ENCODE results near the gene SPATA19.
"Not testable (repeated sequence)": the region's sequence is repeated elsewhere in the genome, so short reads cannot be mapped to it uniquely, and the experiment has no call there.

Gene SPATA19, protein sequence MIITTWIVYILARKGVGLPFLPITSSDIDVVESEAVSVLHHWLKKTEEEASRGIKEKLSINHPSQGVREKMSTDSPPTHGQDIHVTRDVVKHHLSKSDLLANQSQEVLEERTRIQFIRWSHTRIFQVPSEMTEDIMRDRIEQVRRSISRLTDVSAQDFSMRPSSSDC

GRCh38 chr11:133845413-133845812 lies at the start of gene SPATA19:
SPATA19 (minus strand) TSS chr11:133845513; CDS start chr11:133845446, 67 bp downstream.
- no peak for DNase-seq

- no peak for DNase-seq
Measured at GRCh38 chr11:133895061-133895479, 49.8 kb upstream of the SPATA19 start.

DNA sequence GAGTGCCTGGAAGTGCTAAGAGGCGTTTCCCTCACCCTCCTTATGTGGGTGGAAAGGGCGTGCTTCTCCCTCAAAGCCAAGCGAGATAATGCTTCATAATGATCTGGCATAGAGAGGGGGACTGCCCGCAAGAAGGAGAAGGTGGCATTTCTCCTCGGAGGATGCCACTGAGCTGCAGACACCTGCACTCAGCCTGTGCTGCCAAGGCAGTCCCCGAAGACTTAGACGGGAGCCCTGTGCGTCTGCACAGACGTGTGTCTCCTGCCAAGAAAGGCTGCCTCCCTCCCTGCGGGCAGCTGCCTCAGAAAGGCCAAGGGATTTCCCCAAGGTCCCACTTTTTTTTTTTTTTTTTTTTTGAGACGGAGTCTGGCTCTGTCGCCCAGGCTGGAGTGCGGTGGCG lies 48.1 kb upstream of the SPATA19 start:
- DNase-seq: no peak

DNA sequence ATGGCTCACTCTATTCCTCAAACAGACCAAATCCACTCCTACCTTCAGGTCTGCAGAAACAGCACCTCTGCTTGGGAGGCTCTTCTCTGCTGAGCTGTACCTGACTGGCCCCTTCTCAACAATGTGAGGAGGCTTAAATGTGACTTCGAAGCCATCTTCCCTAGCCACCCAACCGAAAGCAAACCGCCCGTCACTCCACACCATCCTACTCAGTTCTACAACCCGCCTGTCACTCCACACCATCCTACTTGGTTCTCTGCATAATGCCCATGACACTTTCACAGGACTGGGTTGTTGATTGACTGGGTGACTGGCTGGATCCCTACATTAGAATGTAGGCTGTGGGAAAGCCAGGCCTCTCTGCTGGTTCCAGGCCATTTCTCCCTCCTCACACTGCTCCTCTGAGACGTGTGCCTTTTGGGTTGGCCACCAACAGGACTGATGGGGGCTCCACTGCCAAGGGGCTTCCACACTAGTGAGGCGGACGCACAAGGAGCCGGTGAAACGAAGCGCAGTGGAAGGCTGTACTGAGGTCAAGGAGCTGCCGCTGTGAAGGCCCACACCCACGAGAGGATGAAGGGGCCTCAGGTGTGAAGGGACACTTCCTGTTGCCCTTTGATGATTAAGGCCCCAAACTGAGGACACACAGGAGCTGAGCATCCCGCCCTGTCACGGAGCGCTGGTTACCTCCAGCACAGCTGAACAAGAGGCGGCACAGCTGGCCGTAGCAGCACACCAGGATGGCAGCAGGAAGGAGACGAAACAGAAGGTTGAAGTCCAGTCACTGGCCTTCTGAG lies 47.5 kb upstream of the SPATA19 start:
- no peak for DNase-seq

DNA sequence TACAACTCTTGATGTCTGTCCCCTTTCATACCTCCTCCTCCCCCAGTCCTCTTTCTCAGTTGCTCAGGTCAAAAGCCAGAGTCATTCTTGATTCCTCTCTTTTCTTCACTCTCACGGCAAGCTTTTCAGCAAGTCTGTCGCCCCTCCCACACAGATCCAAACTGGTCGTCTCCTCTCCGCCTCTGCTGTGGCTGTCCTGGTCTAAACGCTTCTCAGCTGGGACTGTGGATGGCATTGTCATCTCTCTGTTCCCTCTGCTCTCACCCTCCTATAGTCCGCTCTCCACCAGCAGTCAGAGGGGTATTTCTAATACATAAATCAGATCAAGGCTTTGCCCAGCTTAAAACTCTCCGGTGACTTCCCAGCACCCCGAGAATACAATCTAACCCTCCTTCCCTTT lies 46.8 kb upstream of the SPATA19 start:
- DNase-seq: no peak

- no peak for DNase-seq
Measured at GRCh38 chr11:133889893-133890292, 44.6 kb upstream of the SPATA19 start.

DNA sequence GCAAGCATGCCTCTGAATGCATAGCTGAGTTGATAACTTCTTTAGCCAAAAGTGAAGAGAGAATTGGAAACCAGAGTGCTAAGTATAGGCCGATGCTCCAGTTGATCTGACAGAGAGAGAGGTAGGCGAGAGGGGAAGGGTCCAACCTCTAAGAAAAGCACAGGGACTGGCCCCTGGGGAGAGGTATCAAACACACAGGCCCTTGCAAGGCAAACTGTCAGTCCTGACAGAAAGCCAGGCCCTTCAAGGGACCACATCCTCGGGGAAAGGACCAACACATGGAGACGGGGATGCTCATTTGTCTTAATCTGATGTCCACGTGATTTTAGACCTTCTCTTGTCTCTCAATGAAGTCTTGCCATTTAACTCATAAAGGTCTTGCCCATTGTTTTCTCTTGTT lies 43.9 kb upstream of the SPATA19 start:
- DNase-seq: no peak

- DNase-seq: no peak
Measured at GRCh38 chr11:133887692-133888332, 42.5 kb upstream of the SPATA19 start.

DNA sequence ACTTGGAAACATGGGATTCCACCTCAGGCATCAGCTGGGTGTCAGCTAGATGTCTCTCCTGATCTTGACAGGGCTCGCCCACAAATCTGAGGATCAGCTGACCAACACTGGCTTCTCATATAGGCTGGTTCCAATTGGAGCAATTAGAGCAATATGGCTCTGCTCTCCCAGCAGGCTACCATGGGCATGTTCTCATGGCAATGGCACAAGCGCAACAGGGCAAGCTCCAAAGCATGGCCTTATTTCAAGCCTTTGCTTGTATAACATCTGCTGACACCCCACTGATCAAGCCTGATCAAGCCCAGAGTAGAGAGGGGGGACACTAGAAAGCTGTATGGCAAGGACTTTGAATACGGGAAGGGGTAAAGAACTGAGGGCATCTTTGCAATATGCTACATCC lies 40.7 kb upstream of the SPATA19 start:
- DNase-seq: no peak

GRCh38 chr11:133872160-133872559 lies 26.8 kb upstream of the SPATA19 start:
- no peak for DNase-seq

- DNase-seq: no peak
Measured at GRCh38 chr11:133867456-133867855, 22.1 kb upstream of the SPATA19 start.

DNA sequence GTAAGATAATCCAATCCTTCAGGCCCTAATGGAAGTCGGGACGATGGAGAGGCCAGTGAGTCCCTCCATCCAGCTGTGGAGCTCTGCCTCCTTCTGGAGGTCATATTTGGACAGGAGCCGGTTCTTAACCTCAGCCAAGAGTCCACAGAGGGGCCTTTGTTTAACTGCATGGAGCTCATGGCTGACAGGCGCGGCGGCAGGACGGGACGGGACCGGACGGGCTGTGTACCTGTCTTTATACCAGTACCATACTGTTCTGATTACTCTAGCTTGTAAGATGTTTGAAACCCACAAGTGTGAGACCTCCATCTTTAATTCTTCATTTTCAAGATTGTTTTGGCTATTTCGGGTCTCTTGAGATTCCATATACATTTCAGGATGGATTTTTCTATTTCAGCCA lies 20.2 kb upstream of the SPATA19 start:
- no peak for DNase-seq

DNA sequence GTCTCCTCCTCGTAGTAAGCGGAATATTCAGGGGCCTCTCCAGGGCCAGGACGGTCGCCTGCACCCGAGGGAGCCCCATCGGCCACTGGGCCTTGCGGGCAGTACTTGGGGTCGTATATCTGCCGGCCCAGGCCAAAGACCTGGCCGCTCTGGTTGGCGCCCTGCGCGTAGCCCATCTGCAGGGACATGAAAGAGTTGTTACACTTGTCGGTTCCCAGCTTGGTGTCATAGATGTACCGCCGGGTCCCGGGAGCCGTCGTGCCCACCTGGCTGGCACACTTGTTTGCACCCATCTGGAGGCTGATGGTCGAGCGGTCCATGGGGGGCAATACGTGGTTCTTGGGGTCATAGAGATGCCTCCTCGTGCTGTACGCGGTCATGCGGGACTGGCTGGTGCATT lies 19.4 kb upstream of the SPATA19 start:
- no peak for DNase-seq

DNA sequence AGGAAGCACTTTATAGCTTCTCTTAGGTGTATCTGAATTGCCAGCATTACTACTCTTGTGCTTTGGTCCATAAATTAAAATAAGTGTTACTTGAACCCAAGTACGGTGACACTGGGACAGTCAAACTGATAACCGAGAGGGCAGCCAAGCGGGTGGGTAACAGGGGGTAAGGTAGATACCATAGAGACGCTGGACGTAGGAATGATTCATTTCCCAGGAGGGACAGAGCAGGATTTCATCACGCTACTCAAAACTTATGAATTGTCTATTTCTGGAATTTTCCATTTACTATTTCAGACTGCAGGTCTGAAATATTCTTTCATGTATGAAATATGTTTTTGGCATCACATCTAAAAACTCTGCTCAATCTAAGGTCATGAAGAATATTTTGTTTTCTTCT lies 14.8 kb upstream of the SPATA19 start:
- no peak for DNase-seq

- DNase-seq: not testable (repeated sequence)
Measured at GRCh38 chr11:133854330-133854960, 9.1 kb upstream of the SPATA19 start.

GRCh38 chr11:133844217-133844616 lies 1.1 kb downstream of the SPATA19 start:
- no peak for DNase-seq

GRCh38 chr11:133843454-133843987 lies 1.8 kb downstream of the SPATA19 start:
- DNase-seq: no peak

- DNase-seq: no peak
Measured at GRCh38 chr11:133842730-133843129, 2.6 kb downstream of the SPATA19 start.

GRCh38 chr11:133842053-133842452 lies 3.3 kb downstream of the SPATA19 start:
- no peak for DNase-seq

DNA sequence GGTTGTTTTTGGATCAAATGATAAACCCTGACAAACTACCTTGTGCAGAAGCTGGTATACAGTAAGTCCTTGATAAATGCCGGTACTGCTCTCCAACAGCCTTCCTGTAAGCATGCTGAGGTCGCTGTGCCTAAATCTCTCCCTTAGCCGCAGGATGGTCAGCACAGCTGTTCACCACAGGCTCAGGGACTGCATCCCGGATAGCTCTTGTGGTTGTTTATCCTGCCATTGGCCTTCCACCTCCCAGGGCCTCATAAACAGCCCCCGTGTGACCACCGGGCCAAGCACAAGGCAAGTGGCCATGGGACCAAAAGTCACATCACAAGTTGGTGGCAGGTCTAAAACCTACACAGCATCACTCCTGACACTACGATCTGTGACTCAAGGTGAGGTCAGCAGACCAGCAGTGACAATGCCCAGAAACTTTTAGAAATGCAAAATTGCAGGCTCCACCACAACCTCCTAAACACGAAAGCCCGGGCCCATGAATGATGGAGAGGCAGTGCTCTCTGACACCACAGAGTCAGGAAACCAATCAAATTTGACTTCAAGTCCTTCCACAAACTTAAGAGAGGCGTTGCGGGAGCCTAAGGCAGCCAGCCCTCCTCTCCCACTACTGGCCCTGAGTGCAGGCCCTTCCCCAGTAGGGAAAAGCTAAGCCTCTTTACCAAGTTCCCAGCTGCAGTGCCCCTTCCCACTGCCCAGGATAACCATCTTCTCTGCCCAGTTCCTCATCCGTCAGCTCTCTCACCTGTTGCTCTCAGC lies 3.9 kb downstream of the SPATA19 start:
- DNase-seq: no peak

DNA sequence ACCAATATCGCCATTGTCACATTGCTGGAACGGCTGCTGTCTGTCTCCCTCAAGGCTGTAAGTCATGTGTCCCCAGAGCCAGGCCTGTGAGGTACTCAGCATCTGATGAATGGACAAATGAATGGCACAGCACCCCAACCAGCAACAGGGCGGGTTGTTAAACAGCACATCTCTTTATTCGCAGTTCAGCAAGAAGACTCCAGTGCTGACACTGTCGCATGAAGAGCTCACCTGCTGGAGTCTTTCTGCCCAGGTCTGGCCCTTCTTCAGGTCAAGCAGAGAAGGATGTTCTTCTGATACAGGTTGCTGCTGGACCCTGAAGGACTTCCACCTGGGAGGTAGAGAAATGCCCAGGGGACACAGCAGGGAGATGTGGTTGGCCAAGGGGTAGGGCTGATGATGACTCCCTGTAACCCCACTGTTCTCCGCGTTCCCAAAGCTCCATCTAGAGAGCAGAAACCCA lies 4.8 kb downstream of the SPATA19 start:
- no peak for DNase-seq
